Ovary (tissue), 9 donors: ENCODE data around the gene TENM4. TPM values are rescaled to one million over a fixed set of nuclear protein-coding genes. Genes with fewer than 3 reads are reported as not detected.

Experiments used
- DNase-seq, 5 donors: peaks; one replicate each; pipeline ENCODE4 v3.0.0-alpha.2; 2019 to 2020
- H3K27ac ChIP-seq, 2 donors: fragments of 200-600 bp; one replicate each; pipeline versions ENCODE4 v1.5.1 to v1.8.0; 2019 to 2022
- H3K27me3 ChIP-seq: fragments of 200-600 bp; one replicate; pipeline ENCODE4 v1.8.0; 2022
- H3K36me3 ChIP-seq: fragments of 200-600 bp; sonication (generic); one replicate; pipeline ENCODE4 v1.5.1; 2019
- H3K4me1 ChIP-seq: one replicate; pipeline ENCODE4 v1.8.1; 2013; ENCODE audit warnings: mild to moderate bottlenecking, moderate library complexity; ENCODE audit not compliant: insufficient read depth
- H3K4me3 ChIP-seq: fragments of 200-600 bp; sonication (generic); one replicate; pipeline ENCODE4 v1.5.1; 2017
- H3K9me3 ChIP-seq, 2 donors: fragments of 200-600 bp in 1 of 2; sonication (generic) in 1 of 2; one replicate each; pipeline versions ENCODE4 v1.5.1 to v1.8.1; 2013 to 2019; ENCODE audit warnings: mild to moderate bottlenecking in 1 of 2, moderate library complexity in 1 of 2
- CTCF ChIP-seq, 3 donors: fragments of 450-650 bp in 2 of 3; fragments of 200-600 bp in 1 of 3; IDR thresholded peaks; one replicate each; pipeline versions ENCODE4 v1.5.1 to v1.8.0; 2016 to 2022; ENCODE audit warnings: antibody characterized with exemption in 3 of 3, mild to moderate bottlenecking in 1 of 3
- EP300 ChIP-seq: sonication (generic); formaldehyde crosslinking; IDR thresholded peaks from one replicate; pipeline ENCODE4 v1.6.1; 2017; ENCODE audit warnings: antibody characterized with exemption
- POLR2A ChIP-seq: fragments of 450-650 bp; IDR thresholded peaks from one replicate; pipeline ENCODE4 v1.6.1; 2017; ENCODE audit warnings: antibody characterized with exemption, mild to moderate bottlenecking, moderate library complexity
- WGBS, 3 donors: extraction: QIAGEN DNeasy Blood & Tissue Kit in 1 of 3; methylation state at CpG; one replicate each; pipeline versions ENCODE4 v1.1.5 to v1.1.7; 2013 to 2017; 5-methylcytosine and 5-hydroxymethylcytosine counted together
- intact Hi-C, 4 donors: fragments of 100-400 bp; cut with DNase I; formaldehyde crosslinking; loops; one replicate each; pipeline versions ENCODE4 v1.11.0 to v1.15.1; 2022 to 2023
- polyA plus RNA-seq, 2 donors: library from polyadenylated mRNA; stranded (reverse); fragments of 200-250 nt in 1 of 2; fragments of 350-450 nt in 1 of 2; fragmentation: Illumina TruSeq in 1 of 2; extraction: RNeasy Lipid Tissue Mini Kit (QIAGEN cat#74804) in 1 of 2; gene quantifications; one replicate each; pipeline ENCODE4 v1.2.3, GENCODE V29; 2013 to 2014
- total RNA-seq, 7 donors: library from RNA; depleted of rRNA in 2 of 7; stranded (reverse); fragments of >200 nt in 2 of 7; fragmentation: NEBNext Ultra II Directional in 3 of 7; extraction: Animal tissue kit (Norgen Biotek cat#: 25700) in 3 of 7; gene quantifications; one replicate each; pipeline versions ENCODE4 v1.1.0 to v1.2.4, GENCODE V29; 2016 to 2023
- donor health status: DM: no; HTN: no; CAD: no; lungs with moderate emphysema.
- donor health status: DM: no; HTN: no; CAD: no.
- donor health status: Bipolar disorder and iron deficiency.
- donor health status: DM: yes; HTN: yes; CAD: no.
- donor health status: DM: no; HTN: no; CAD: no.
- donor health status: DM: yes; HTN: yes; CAD: no.

Gene TENM4
- total and polyA plus RNA-seq, 9 donors = 11.0 to 206 (median 107) TPM

- TF ChIP-seq EP300 (no peak), POLR2A (no peak), CTCF (IDR thresholded peaks at IDR 0.05) (no peak)
- intact Hi-C loops = no loop called here
Observed at GRCh38 chr11:79363861-79364378, 76.9 kb downstream of the TENM4 start.

GRCh38 chr11:79363256-79363655, 77.6 kb downstream of the TENM4 start:
- H3K4me1 ChIP-seq = peaks cover 1% of the 10 kb centered on the region
- no peak for DNase-seq
- no peak overlapping the region for H3K27ac ChIP-seq
- TF ChIP-seq CTCF (IDR thresholded peaks at IDR 0.05) = no peak
- TF ChIP-seq EP300 = no peak
- TF ChIP-seq POLR2A = no peak
- H3K9me3 ChIP-seq = no peaks in the 10 kb centered on the region
- intact Hi-C loops = no loop called here
- H3K4me3 ChIP-seq = no peak overlapping the region
- H3K36me3 ChIP-seq = no peaks in the 10 kb centered on the region
- no peaks in the 10 kb centered on the region for H3K27me3 ChIP-seq
- 86 to 94% (median 91%) methylated on average over 4 of the region's 4 CpGs for WGBS, 3 donors

More at GRCh38 chr11:79363861-79364378, 76.9 kb downstream of the TENM4 start:
- Histone ChIP-seq H3K4me1 (peaks cover 1% of the 10 kb centered on the region), H3K27me3 (no peaks in the 10 kb centered on the region), H3K9me3 (no peaks in the 10 kb centered on the region), H3K4me3 (no peak overlapping the region), H3K36me3 (no peaks in the 10 kb centered on the region), H3K27ac (no peak overlapping the region)
- DNase-seq = no peak
- WGBS, 3 donors = 93 to 94% (median 93%) methylated on average over 5 of the region's 5 CpGs

- H3K4me3 ChIP-seq = no peak overlapping the region
- no peaks in the 10 kb centered on the region for H3K27me3 ChIP-seq
- H3K4me1 ChIP-seq = peaks cover 1% of the 10 kb centered on the region
- H3K36me3 ChIP-seq = no peaks in the 10 kb centered on the region
- 92 to 96% (median 92%) methylated on average over 4 of the region's 4 CpGs for WGBS, 3 donors
- no peak for DNase-seq
- no peaks in the 10 kb centered on the region for H3K9me3 ChIP-seq
- no peak for TF ChIP-seq CTCF (IDR thresholded peaks at IDR 0.05)
- TF ChIP-seq EP300 = no peak
- no peak for TF ChIP-seq POLR2A
- H3K27ac ChIP-seq = no peak overlapping the region
- intact Hi-C loops = no loop called here
Observed at GRCh38 chr11:79362821-79363220, 78.0 kb downstream of the TENM4 start.

- Histone ChIP-seq H3K27ac (no peak overlapping the region), H3K4me3 (no peak overlapping the region), H3K36me3 (no peaks in the 10 kb centered on the region), H3K4me1 (peaks cover 1% of the 10 kb centered on the region), H3K9me3 (no peaks in the 10 kb centered on the region), H3K27me3 (no peaks in the 10 kb centered on the region)
- intact Hi-C loops = no loop called here
- no peak for DNase-seq
- 90 to 92% (median 90%) methylated on average over 4 of the region's 4 CpGs for WGBS, 3 donors
- no peak for TF ChIP-seq CTCF (IDR thresholded peaks at IDR 0.05)
- TF ChIP-seq POLR2A = no peak
Observed at GRCh38 chr11:79362206-79362757, 78.5 kb downstream of the TENM4 start.
